Colonic mucosa (tissue), 4 donors: ENCODE results near the gene SSR3. TPM values are rescaled to one million over a fixed set of nuclear protein-coding genes. Genes with fewer than 3 reads are reported as not detected.

Experiments
- DNase-seq: peaks from one replicate; pipeline ENCODE4 v3.0.0-alpha.2; 2020
- H3K27ac ChIP-seq: fragments of 200-600 bp; one replicate; pipeline ENCODE4 v1.8.0; 2021
- H3K27me3 ChIP-seq: fragments of 200-600 bp; one replicate; pipeline ENCODE4 v1.8.0; 2021
- H3K36me3 ChIP-seq: fragments of 200-600 bp; one replicate; pipeline ENCODE4 v1.8.0; 2021
- H3K4me1 ChIP-seq: fragments of 200-600 bp; one replicate; pipeline ENCODE4 v1.8.0; 2021; ENCODE audit warnings: mild to moderate bottlenecking
- H3K4me3 ChIP-seq: fragments of 200-600 bp; one replicate; pipeline ENCODE4 v1.8.0; 2021
- H3K9ac ChIP-seq, 2 donors: one replicate each; pipeline ENCODE4 v1.7.0; 2013; ENCODE audit warnings: control low read depth in 2 of 2, low read depth in 2 of 2, low read length in 2 of 2
- H3K9me3 ChIP-seq: fragments of 200-600 bp; one replicate; pipeline ENCODE4 v1.8.0; 2021
- CTCF ChIP-seq: fragments of 200-600 bp; IDR thresholded peaks from one replicate; pipeline ENCODE4 v1.8.0; 2022; ENCODE audit warnings: antibody characterized with exemption, mild to moderate bottlenecking
- intact Hi-C: fragments of 100-400 bp; cut with DNase I; formaldehyde crosslinking; loops from one replicate; pipeline ENCODE4 v1.14.1; 2022
- total RNA-seq, 2 donors: library from RNA; stranded (reverse); fragmentation: NEBNext Ultra II Directional in 1 of 2; extraction: Animal tissue kit (Norgen Biotek cat#: 25700) in 1 of 2; gene quantifications; one replicate each; pipeline ENCODE4 v1.2.1, GENCODE V29; 2021
- donor health status: healthy.
- donor health status: DM: no; HTN: no; CAD: no.
- donor health status: DM: no; HTN: no; CAD: no.

The SSR3 gene
- total RNA-seq, 2 donors from 2014 or later, result 134 to 171 TPM

- TF ChIP-seq CTCF, result no peak
- Histone ChIP-seq H3K27me3 (no peaks in the 10 kb centered on the region), H3K36me3 (no peaks in the 10 kb centered on the region), H3K4me3 (no peak overlapping the region), H3K9me3 (no peaks in the 10 kb centered on the region), H3K4me1 (no peaks in the 10 kb centered on the region), H3K27ac (no peak overlapping the region), H3K9ac (no peak overlapping the region)
- intact Hi-C loops, result no loop called here
- DNase-seq, result no peak
These were observed 29.1 kb downstream of the SSR3 start for GRCh38 chr3:156525808-156526207.

- H3K4me1 ChIP-seq, result no peaks in the 10 kb centered on the region
- no peak overlapping the region for H3K9ac ChIP-seq
- intact Hi-C loops, result no loop called here
- H3K36me3 ChIP-seq, result no peaks in the 10 kb centered on the region
- H3K27ac ChIP-seq, result no peak overlapping the region
- H3K9me3 ChIP-seq, result no peaks in the 10 kb centered on the region
- no peaks in the 10 kb centered on the region for H3K27me3 ChIP-seq
- no peak for DNase-seq
- TF ChIP-seq CTCF, result no peak
- no peak overlapping the region for H3K4me3 ChIP-seq
These were observed 32.2 kb downstream of the SSR3 start for GRCh38 chr3:156522673-156523072.

GRCh38 chr3:156519758-156520162 is 35.2 kb downstream of the SSR3 start:
- H3K9ac ChIP-seq, result no peak overlapping the region
- H3K27me3 ChIP-seq, result no peaks in the 10 kb centered on the region
- no peak for DNase-seq
- no peak for TF ChIP-seq CTCF
- H3K4me1 ChIP-seq, result no peaks in the 10 kb centered on the region
- no peaks in the 10 kb centered on the region for H3K9me3 ChIP-seq
- no peaks in the 10 kb centered on the region for H3K36me3 ChIP-seq
- no peak overlapping the region for H3K27ac ChIP-seq
- no peak overlapping the region for H3K4me3 ChIP-seq
- intact Hi-C loops, result no loop called here

- H3K9ac ChIP-seq, result no peak overlapping the region
- H3K9me3 ChIP-seq, result no peaks in the 10 kb centered on the region
- intact Hi-C loops, result no loop called here
- no peaks in the 10 kb centered on the region for H3K27me3 ChIP-seq
- H3K36me3 ChIP-seq, result no peaks in the 10 kb centered on the region
- no peaks in the 10 kb centered on the region for H3K4me1 ChIP-seq
- no peak for DNase-seq
- H3K4me3 ChIP-seq, result no peak overlapping the region
- TF ChIP-seq CTCF, result no peak
- no peak overlapping the region for H3K27ac ChIP-seq
These were observed 36.2 kb downstream of the SSR3 start for GRCh38 chr3:156518726-156519125.

- no peak for TF ChIP-seq CTCF
These were observed 38.0 kb downstream of the SSR3 start for GRCh38 chr3:156516961-156517360.

GRCh38 chr3:156516284-156516683 is 38.6 kb downstream of the SSR3 start:
- H3K4me3 ChIP-seq, result no peak overlapping the region
- no peak for TF ChIP-seq CTCF
- H3K36me3 ChIP-seq, result no peaks in the 10 kb centered on the region
- no peak overlapping the region for H3K9ac ChIP-seq
- intact Hi-C loops, result no loop called here
- no peak for DNase-seq
- H3K9me3 ChIP-seq, result no peaks in the 10 kb centered on the region
- H3K27ac ChIP-seq, result no peak overlapping the region
- no peaks in the 10 kb centered on the region for H3K27me3 ChIP-seq
- no peaks in the 10 kb centered on the region for H3K4me1 ChIP-seq

More at GRCh38 chr3:156516961-156517360, 38.0 kb downstream of the SSR3 start:
- H3K4me3 ChIP-seq, result no peak overlapping the region
- H3K27me3 ChIP-seq, result no peaks in the 10 kb centered on the region
- intact Hi-C loops, result no loop called here
- no peak for DNase-seq
- no peak overlapping the region for H3K27ac ChIP-seq
- no peaks in the 10 kb centered on the region for H3K36me3 ChIP-seq
- no peaks in the 10 kb centered on the region for H3K4me1 ChIP-seq
- no peak overlapping the region for H3K9ac ChIP-seq
- H3K9me3 ChIP-seq, result no peaks in the 10 kb centered on the region
